H9 (cell line): ENCODE measurements around the gene LSM4. TPM values are rescaled to one million over a fixed set of nuclear protein-coding genes. Genes with fewer than 3 reads are reported as not detected.

ENCODE experiments used
- DNase-seq: peaks from one replicate; pipeline ENCODE4 v3.0.0-alpha.2; 2017
- H2AFZ ChIP-seq: one replicate; pipeline ENCODE4 v1.6.1; 2013; ENCODE audit warnings: mild to moderate bottlenecking, low read length, control low read depth, moderate library complexity
- H2AK5ac ChIP-seq: 2 replicates; pipeline ENCODE4 v1.6.1; 2013; ENCODE audit warnings: low read length, control low read depth, mixed read lengths; ENCODE audit not compliant: insufficient read length
- H2BK120ac ChIP-seq: one replicate; pipeline ENCODE4 v1.6.1; 2013; ENCODE audit warnings: low read depth, mild to moderate bottlenecking, low read length, control low read depth, inconsistent platforms; ENCODE audit not compliant: poor library complexity, severe bottlenecking
- H2BK12ac ChIP-seq: 2 replicates; pipeline ENCODE4 v1.6.1; 2013; ENCODE audit warnings: low read length, control low read depth, mixed read lengths, low read depth; ENCODE audit not compliant: insufficient read length
- H2BK15ac ChIP-seq: 2 replicates; pipeline ENCODE4 v1.6.1; 2013; ENCODE audit warnings: low read depth, low read length, control low read depth
- H2BK20ac ChIP-seq: one replicate; pipeline ENCODE4 v1.6.1; 2013; ENCODE audit warnings: low read depth, mild to moderate bottlenecking, low read length, control low read depth, inconsistent platforms; ENCODE audit not compliant: poor library complexity, severe bottlenecking
- H2BK5ac ChIP-seq: 2 replicates; pipeline ENCODE4 v1.6.1; 2013; ENCODE audit warnings: low read length, control low read depth, mixed read lengths; ENCODE audit not compliant: insufficient read length
- H3K14ac ChIP-seq: 2 replicates; pipeline ENCODE4 v1.6.1; 2013; ENCODE audit warnings: low read length, control low read depth; ENCODE audit not compliant: insufficient read depth
- H3K18ac ChIP-seq: 2 replicates; pipeline ENCODE4 v1.6.1; 2013; ENCODE audit warnings: low read depth, mild to moderate bottlenecking, mixed read lengths, low read length, control low read depth; ENCODE audit not compliant: insufficient read length
- H3K23ac ChIP-seq: 2 replicates; pipeline ENCODE4 v1.6.1; 2013; ENCODE audit warnings: low read length, control low read depth, mixed read lengths, low read depth; ENCODE audit not compliant: insufficient read length
- H3K23me2 ChIP-seq: 2 replicates; pipeline ENCODE4 v1.6.1; 2013; ENCODE audit warnings: low read depth, mild to moderate bottlenecking, mixed read lengths, low read length, control low read depth; ENCODE audit not compliant: insufficient read length, poor library complexity, severe bottlenecking
- H3K27ac ChIP-seq: 2 replicates; pipeline ENCODE4 v1.5.1; 2013; ENCODE audit warnings: low read length, control low read depth, mixed read lengths, low read depth; ENCODE audit not compliant: insufficient read length
- H3K27me3 ChIP-seq: 2 replicates; pipeline ENCODE4 v1.6.1; 2013; ENCODE audit warnings: low read length, control low read depth, inconsistent platforms; ENCODE audit not compliant: insufficient read depth
- H3K4ac ChIP-seq: 2 replicates; pipeline ENCODE4 v1.6.1; 2013; ENCODE audit warnings: low read depth, mild to moderate bottlenecking, control low read depth, inconsistent platforms, low read length, moderate library complexity
- H3K4me1 ChIP-seq: 2 replicates; pipeline ENCODE4 v1.6.1; 2013; ENCODE audit warnings: low read length, control low read depth, inconsistent platforms; ENCODE audit not compliant: insufficient read depth
- H3K4me2 ChIP-seq: 2 replicates; pipeline ENCODE4 v1.6.1; 2013; ENCODE audit warnings: low read length, control low read depth, mixed read lengths; ENCODE audit not compliant: insufficient read length, insufficient read depth
- H3K56ac ChIP-seq: 2 replicates; pipeline ENCODE4 v1.6.1; 2013; ENCODE audit warnings: low read depth, mild to moderate bottlenecking, mixed read lengths, low read length, control low read depth; ENCODE audit not compliant: insufficient read length
- H3K79me1 ChIP-seq: 2 replicates; pipeline ENCODE4 v1.6.1; 2013; ENCODE audit warnings: low read depth, mild to moderate bottlenecking, moderate library complexity, low read length, control low read depth, inconsistent platforms; ENCODE audit not compliant: insufficient read depth, poor library complexity, severe bottlenecking
- H3K79me2 ChIP-seq: 2 replicates; pipeline ENCODE4 v1.6.1; 2013; ENCODE audit warnings: low read length, control low read depth, inconsistent platforms; ENCODE audit not compliant: insufficient read depth
- H3K9ac ChIP-seq: 2 replicates; pipeline ENCODE4 v1.6.1; 2013; ENCODE audit warnings: low read length, control low read depth, mixed read lengths; ENCODE audit not compliant: insufficient read length; ENCODE audit errors: extremely low read depth
- H3K9me3 ChIP-seq: one replicate; pipeline ENCODE4 v1.6.1; 2013; ENCODE audit warnings: low read depth, low read length, inconsistent platforms; ENCODE audit not compliant: control insufficient read depth
- H3T11ph ChIP-seq: one replicate; pipeline ENCODE4 v1.6.1; 2013; ENCODE audit warnings: mild to moderate bottlenecking, low read length, control low read depth, inconsistent platforms
- H4K20me1 ChIP-seq: one replicate; pipeline ENCODE4 v1.6.1; 2013; ENCODE audit not compliant: control insufficient read depth, insufficient read length, insufficient read depth
- H4K5ac ChIP-seq: 2 replicates; pipeline ENCODE4 v1.6.1; 2013; ENCODE audit warnings: low read depth, mild to moderate bottlenecking, mixed read lengths, low read length, control low read depth; ENCODE audit not compliant: insufficient read length
- H4K8ac ChIP-seq: replicated peaks from 2 replicates; pipeline ENCODE4 v1.6.1; 2013; ENCODE audit warnings: low read length, control low read depth, mixed read lengths, low read depth; ENCODE audit not compliant: insufficient read length
- H4K91ac ChIP-seq: 2 replicates; pipeline ENCODE4 v1.6.1; 2013; ENCODE audit warnings: low read depth, mild to moderate bottlenecking, moderate library complexity, mixed read lengths, low read length, control low read depth; ENCODE audit not compliant: insufficient read length
- H3K27ac Mint-ChIP-seq, 3 experiments: 2 replicates in 2 of 3; 3 replicates in 1 of 3; pipeline ENCODE4 v1.8.0; 2020 to 2021; ENCODE audit warnings: mixed read lengths in 3 of 3, mild to moderate bottlenecking in 1 of 3, moderate library complexity in 1 of 3
- H3K27me3 Mint-ChIP-seq: 2 replicates; pipeline ENCODE4 v1.8.0; 2021; ENCODE audit warnings: low read depth, mild to moderate bottlenecking, moderate library complexity, mixed read lengths
- H3K36me3 Mint-ChIP-seq, 3 experiments: 2 replicates in 2 of 3; 3 replicates in 1 of 3; pipeline ENCODE4 v1.8.0; 2020 to 2021; ENCODE audit warnings: low read depth in 3 of 3, mixed read lengths in 3 of 3; ENCODE audit not compliant: insufficient read depth in 1 of 3
- H3K4me1 Mint-ChIP-seq, 2 experiments: 2 replicates each; pipeline ENCODE4 v1.8.0; 2020; ENCODE audit warnings: mixed read lengths in 2 of 2
- H3K4me3 Mint-ChIP-seq, 2 experiments: 2 replicates in 1 of 2; 3 replicates in 1 of 2; pipeline ENCODE4 v1.8.0; 2020 to 2021; ENCODE audit warnings: mild to moderate bottlenecking in 2 of 2, mixed read lengths in 2 of 2, moderate library complexity in 1 of 2
- H3K9me3 Mint-ChIP-seq, 2 experiments: 2 replicates in 1 of 2; 3 replicates in 1 of 2; pipeline ENCODE4 v1.8.0; 2020; ENCODE audit warnings: mild to moderate bottlenecking in 2 of 2, mixed read lengths in 2 of 2, moderate library complexity in 1 of 2
- CTCF ChIP-seq: fragments of 200-600 bp; sonication (generic); conservative IDR thresholded peaks from 3 replicates; pipeline ENCODE4 v1.8.0; 2021; ENCODE audit warnings: antibody characterized with exemption, mild to moderate bottlenecking
- WGBS: extraction: QIAGEN DNeasy Blood & Tissue Kit; methylation state at CpG from one replicate; pipeline ENCODE4 v1.1.7; 2013; ENCODE audit warnings: missing lambda C conversion rate, low lambda C conversion rate, mixed read lengths; ENCODE audit not compliant: insufficient read length; ENCODE audit errors: extremely low coverage; 5-methylcytosine and 5-hydroxymethylcytosine counted together
- total RNA-seq: library from RNA; stranded (reverse); gene quantifications from 2 replicates; pipeline ENCODE4 v1.2.1, GENCODE V29; 2021

The LSM4 gene
- total RNA-seq, 1 experiment from 2014 or later, result 342 TPM

- Histone ChIP-seq H3K4ac (no peak overlapping the region), H3K23me2 (peaks cover 3% of the 10 kb centered on the region), H2BK5ac (no peak overlapping the region), H2BK12ac (no peak overlapping the region), H2AFZ (no peak overlapping the region), H2BK120ac (no peak overlapping the region), H3K79me1 (no peaks in the 10 kb centered on the region), H3K4me2 (no peak overlapping the region), H4K91ac (no peak overlapping the region), H3K27ac (no peak overlapping the region), H4K8ac (no peak overlapping the region), H3K18ac (no peak overlapping the region), H3K4me1 (peaks cover 2% of the 10 kb centered on the region; the same call in 1 of the 2 replicates), H3K23ac (no peak overlapping the region), H3T11ph (no peak overlapping the region), H3K14ac (no peak overlapping the region), H3K27me3 (no peaks in the 10 kb centered on the region), H2BK15ac (no peak overlapping the region), H3K79me2 (no peaks in the 10 kb centered on the region), H4K20me1 (no peaks in the 10 kb centered on the region), H4K5ac (no peak overlapping the region), H2AK5ac (no peak overlapping the region), H3K56ac (no peak overlapping the region), H3K9me3 (no peaks in the 10 kb centered on the region), H2BK20ac (no peak overlapping the region), H3K9ac (no peak overlapping the region)
- no CpG with 5 or more reads among the region's 7 CpGs for WGBS
- Mint-ChIP-seq H3K27me3 (no peaks in the 10 kb centered on the region), H3K4me1 (peaks cover 19 to 31% of the 10 kb centered on the region in 2 experiments), H3K9me3 (no peaks in the 10 kb centered on the region), H3K36me3 (peaks cover 25 to 68% (median 59%) of the 10 kb centered on the region in 3 experiments), H3K4me3 (no peak overlapping the region), H3K27ac (no peak overlapping the region)
- DNase-seq, result no peak
- TF ChIP-seq CTCF, result no peak
These were observed 13.9 kb downstream of the LSM4 start for GRCh38 chr19:18308948-18309325.
